WERI-Rb-1 (cell line): ENCODE data around the gene APOBEC3H.

Source experiments
- DNase-seq: peaks from one replicate; pipeline ENCODE4 v3.0.0-alpha.2; 2020
- H3K27ac ChIP-seq: fragments of 250-450 bp; sonication (Bioruptor Pico); 2 replicates; pipeline ENCODE4 v1.5.1; 2020; ENCODE audit warnings: mild to moderate bottlenecking, moderate library complexity
- H3K27me3 ChIP-seq: fragments of 250-450 bp; sonication (Bioruptor Pico); 2 replicates; pipeline ENCODE4 v1.5.1; 2021; ENCODE audit warnings: mild to moderate bottlenecking, low read depth, moderate library complexity; ENCODE audit not compliant: insufficient read depth, severe bottlenecking
- H3K36me3 ChIP-seq: fragments of 250-450 bp; sonication (Bioruptor Pico); 2 replicates; pipeline ENCODE4 v1.5.1; 2020; ENCODE audit warnings: mild to moderate bottlenecking, moderate library complexity
- H3K4me3 ChIP-seq: 2 replicates; pipeline ENCODE4 v1.5.1; 2011; ENCODE audit warnings: low read depth, mild to moderate bottlenecking, control low read depth, low read length
- H3K9me3 ChIP-seq: fragments of 250-450 bp; sonication (Bioruptor Pico); 2 replicates; pipeline ENCODE4 v1.5.1; 2021; ENCODE audit warnings: mild to moderate bottlenecking, moderate library complexity; ENCODE audit not compliant: severe bottlenecking
- CTCF ChIP-seq: IDR thresholded peaks from 2 replicates; pipeline ENCODE4 v1.5.1; 2011; ENCODE audit warnings: low read depth, mild to moderate bottlenecking, control low read depth, inconsistent platforms, low read length

Gene APOBEC3H

GRCh38 chr22:39153220-39153717 is 56.2 kb downstream of the APOBEC3H start:
- no peaks in the 10 kb centered on the region for H3K27me3 ChIP-seq
- no peaks in the 10 kb centered on the region for H3K9me3 ChIP-seq
- H3K27ac ChIP-seq = peak overlapping the region; percentile 90
- peak overlapping the region; percentile 53 for H3K4me3 ChIP-seq
- TF ChIP-seq CTCF = no peak
- H3K36me3 ChIP-seq = peaks cover 7% of the 10 kb centered on the region
- no peak for DNase-seq
